ENCODE results near the gene CA5B.
"Not testable (repeated sequence)": the region's sequence is repeated elsewhere in the genome, so short reads cannot be mapped to it uniquely, and the experiment has no call there.

Gene CA5B

DNA sequence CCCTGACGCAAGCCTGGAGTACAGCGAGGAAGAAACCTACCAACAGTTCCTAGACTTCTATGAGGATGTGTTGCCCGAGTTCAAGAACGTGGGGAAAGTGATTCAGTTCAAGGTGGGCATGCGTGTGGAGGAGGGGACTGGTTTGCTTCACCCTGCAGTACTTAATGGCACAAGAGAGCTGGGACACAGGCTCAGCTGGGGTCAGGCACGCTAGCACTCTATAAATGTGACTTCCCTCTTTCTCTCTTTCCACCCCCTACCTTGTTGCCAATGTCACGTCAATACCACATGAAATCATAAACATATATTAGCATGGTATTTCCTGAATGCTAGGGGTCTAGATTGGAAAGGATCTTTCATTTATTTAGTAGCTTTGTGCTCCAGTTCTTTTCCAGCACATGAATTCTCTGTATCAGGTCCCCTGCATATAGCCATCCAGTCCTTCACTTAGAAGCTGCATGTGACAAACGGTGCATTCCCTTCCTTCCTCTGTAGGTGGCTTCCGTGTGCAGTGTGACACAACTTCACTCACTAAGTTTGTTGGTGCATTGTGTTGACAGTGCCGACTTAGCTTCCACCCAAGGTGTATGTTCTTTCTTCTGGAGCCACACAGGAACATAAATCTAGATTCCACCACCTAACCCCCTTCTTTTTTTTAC lies 77.8 kb downstream of the CA5B start:
- no peak for DNase-seq

- no peak for DNase-seq
Measured at GRCh38 chrX:15816438-15816809, 78.4 kb downstream of the CA5B start.

- DNase-seq = no peak
Measured at GRCh38 chrX:15816886-15817285, 78.8 kb downstream of the CA5B start.

GRCh38 chrX:15820106-15821073 lies 82.3 kb downstream of the CA5B start:
- no peak for DNase-seq

DNA sequence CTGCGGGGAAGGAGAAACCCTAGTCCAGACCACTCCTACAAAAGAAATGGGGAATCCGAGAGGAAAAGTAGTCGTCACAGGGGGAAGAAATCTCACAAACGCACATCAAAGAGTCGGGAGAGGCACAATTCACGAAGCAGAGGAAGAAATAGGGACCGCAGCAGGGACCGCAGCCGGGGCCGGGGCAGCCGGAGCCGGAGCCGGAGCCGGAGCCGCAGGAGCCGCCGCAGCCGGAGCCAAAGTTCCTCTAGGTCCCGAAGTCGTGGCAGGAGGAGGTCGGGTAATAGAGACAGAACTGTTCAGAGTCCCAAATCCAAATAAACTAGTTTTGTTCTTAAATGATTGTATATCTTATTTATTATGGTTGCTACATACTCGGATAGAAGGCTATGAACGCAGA lies 84.9 kb downstream of the CA5B start:
- DNase-seq = no peak

DNA sequence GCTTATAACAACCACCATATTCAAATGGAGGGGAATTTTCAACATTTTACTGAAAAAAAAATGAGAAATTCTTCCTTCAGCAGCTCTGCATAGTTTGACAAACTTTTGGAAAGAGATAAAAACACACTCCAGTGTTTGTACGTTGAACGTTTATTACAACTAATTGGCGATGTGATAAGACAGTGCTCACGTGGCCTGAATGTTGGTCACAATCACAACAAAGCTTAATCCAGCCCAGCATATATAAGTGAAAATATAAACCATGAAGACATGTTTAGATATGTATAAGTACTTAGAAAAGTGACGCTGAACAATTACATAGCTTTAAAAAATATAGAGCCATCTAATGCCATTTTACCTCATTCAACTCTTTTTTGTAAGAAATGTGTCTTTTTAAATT lies 87.9 kb downstream of the CA5B start:
- DNase-seq = no peak

DNA sequence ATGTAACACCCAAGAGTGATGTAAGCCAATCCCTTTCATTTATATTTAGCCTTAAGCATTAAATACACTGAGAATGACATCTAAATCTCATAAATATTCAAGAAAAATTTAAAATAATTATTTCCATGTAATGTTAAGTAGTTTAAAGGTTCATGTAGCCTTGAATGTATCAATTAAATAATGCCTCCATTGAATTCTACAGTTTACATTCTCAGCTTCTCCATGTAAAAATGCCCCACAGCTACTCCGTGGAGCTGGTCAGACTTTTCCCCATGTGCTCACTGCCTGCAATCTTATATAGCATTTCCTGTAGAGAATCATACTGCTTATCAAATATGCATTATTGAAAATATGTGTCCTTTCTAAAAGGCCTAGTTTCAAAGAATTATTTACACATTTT lies 91.1 kb downstream of the CA5B start:
- DNase-seq = no peak

- not testable (repeated sequence) for DNase-seq
Measured at GRCh38 chrX:15831347-15831746, 93.3 kb downstream of the CA5B start.

- no peak for DNase-seq
Measured at GRCh38 chrX:15834053-15834452, 96.0 kb downstream of the CA5B start.

GRCh38 chrX:15834827-15835595 lies 96.9 kb downstream of the CA5B start:
- no peak for DNase-seq
